ENCODE results near the gene RIN1. TPM values are rescaled to one million over a fixed set of nuclear protein-coding genes. Genes with fewer than 3 reads are reported as not detected.
A peak's percentile ranks its signal among the peaks of the same experiment; 100 is the strongest.

Gene RIN1
- total RNA-seq, 1 donor from 2014 or later = 0.86 TPM

- no peak overlapping the region for H3K27ac Mint-ChIP-seq
- H3K4me1 Mint-ChIP-seq (ENCODE audit: low read depth) = peaks cover 14% of the 10 kb centered on the region
- H3K36me3 Mint-ChIP-seq (ENCODE audit: low read depth) = no peaks in the 10 kb centered on the region
- no peaks in the 10 kb centered on the region for H3K9me3 Mint-ChIP-seq
- intact Hi-C loops (cut with micrococcal nuclease) = no loop called here
- no peak for DNase-seq (ENCODE audit: low spot score)
- no peaks in the 10 kb centered on the region for H3K27me3 Mint-ChIP-seq (ENCODE audit: insufficient read depth)
- no peak overlapping the region for H3K4me3 Mint-ChIP-seq
Measured at GRCh38 chr11:66309475-66309874, 26.8 kb downstream of the RIN1 start.

DNA sequence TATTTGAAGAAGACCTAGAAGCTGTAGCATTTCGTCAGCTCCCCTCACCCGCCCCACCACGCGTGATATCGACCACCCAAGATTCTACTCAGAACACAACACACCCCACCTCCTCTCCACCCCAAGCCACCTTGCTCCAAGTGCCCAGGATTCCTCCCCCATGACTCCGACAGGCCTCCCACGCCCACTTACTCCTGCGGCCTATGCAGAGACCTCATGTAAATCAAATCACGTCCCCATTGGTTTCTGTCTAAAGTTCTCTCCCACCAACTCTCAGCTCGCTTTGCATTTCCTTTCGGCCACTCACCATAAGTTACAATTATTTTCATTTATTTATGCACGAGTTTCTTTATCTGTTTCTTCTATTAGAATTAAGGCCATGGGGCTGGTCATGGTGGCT is 33.6 kb downstream of the RIN1 start:
- H3K4me1 Mint-ChIP-seq (ENCODE audit: low read depth) = no peaks in the 10 kb centered on the region
- DNase-seq (ENCODE audit: low spot score) = no peak
- H3K27me3 Mint-ChIP-seq (ENCODE audit: insufficient read depth) = no peaks in the 10 kb centered on the region
- intact Hi-C loops (cut with micrococcal nuclease) = no loop called here
- H3K36me3 Mint-ChIP-seq (ENCODE audit: low read depth) = no peaks in the 10 kb centered on the region
- H3K4me3 Mint-ChIP-seq = no peak overlapping the region
- no peaks in the 10 kb centered on the region for H3K9me3 Mint-ChIP-seq
- no peak overlapping the region for H3K27ac Mint-ChIP-seq

DNA sequence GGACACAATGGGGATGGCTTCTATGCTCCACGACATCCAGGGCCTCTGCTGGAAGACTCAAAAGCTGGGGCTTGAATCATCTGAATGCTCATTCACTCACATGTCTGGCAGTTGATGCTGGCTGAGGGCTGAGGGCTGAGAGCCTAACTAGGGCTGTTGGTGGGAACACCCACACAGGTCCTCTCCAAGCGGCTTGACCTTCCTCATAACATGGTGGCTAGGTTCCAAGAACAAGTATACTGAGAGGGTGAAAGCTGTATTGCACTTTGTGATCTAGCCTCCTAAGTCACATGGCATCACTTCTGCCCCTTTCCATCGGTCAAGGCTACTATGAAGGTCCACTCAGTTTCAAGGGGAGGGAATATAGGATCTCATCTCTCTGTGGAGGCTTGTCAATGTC is 37.0 kb downstream of the RIN1 start:
- Mint-ChIP-seq H3K27ac (no peak overlapping the region), H3K4me3 (no peak overlapping the region), H3K4me1 (ENCODE audit: low read depth) (no peaks in the 10 kb centered on the region), H3K27me3 (ENCODE audit: insufficient read depth) (peaks cover 4% of the 10 kb centered on the region), H3K9me3 (no peaks in the 10 kb centered on the region), H3K36me3 (ENCODE audit: low read depth) (no peaks in the 10 kb centered on the region)
- DNase-seq (ENCODE audit: low spot score) = no peak
- intact Hi-C loops (cut with micrococcal nuclease) = no loop called here

GRCh38 chr11:66297610-66298009 is 38.6 kb downstream of the RIN1 start:
- intact Hi-C loops (cut with micrococcal nuclease) = no loop called here
- no peaks in the 10 kb centered on the region for H3K36me3 Mint-ChIP-seq (ENCODE audit: low read depth)
- no peak for DNase-seq (ENCODE audit: low spot score)
- no peak overlapping the region for H3K4me3 Mint-ChIP-seq
- H3K27ac Mint-ChIP-seq = no peak overlapping the region
- H3K27me3 Mint-ChIP-seq (ENCODE audit: insufficient read depth) = peaks cover 14% of the 10 kb centered on the region
- no peaks in the 10 kb centered on the region for H3K9me3 Mint-ChIP-seq
- peaks cover 4% of the 10 kb centered on the region for H3K4me1 Mint-ChIP-seq (ENCODE audit: low read depth)

- H3K4me3 Mint-ChIP-seq = no peak overlapping the region
- no peak overlapping the region for H3K27ac Mint-ChIP-seq
- no peaks in the 10 kb centered on the region for H3K9me3 Mint-ChIP-seq
- no peak for DNase-seq (ENCODE audit: low spot score)
- peaks cover 27% of the 10 kb centered on the region for H3K27me3 Mint-ChIP-seq (ENCODE audit: insufficient read depth)
- H3K4me1 Mint-ChIP-seq (ENCODE audit: low read depth) = peaks cover 18% of the 10 kb centered on the region
- intact Hi-C loops (cut with micrococcal nuclease) = no loop called here
- no peaks in the 10 kb centered on the region for H3K36me3 Mint-ChIP-seq (ENCODE audit: low read depth)
Measured at GRCh38 chr11:66294626-66295620, 41.3 kb downstream of the RIN1 start.

DNA sequence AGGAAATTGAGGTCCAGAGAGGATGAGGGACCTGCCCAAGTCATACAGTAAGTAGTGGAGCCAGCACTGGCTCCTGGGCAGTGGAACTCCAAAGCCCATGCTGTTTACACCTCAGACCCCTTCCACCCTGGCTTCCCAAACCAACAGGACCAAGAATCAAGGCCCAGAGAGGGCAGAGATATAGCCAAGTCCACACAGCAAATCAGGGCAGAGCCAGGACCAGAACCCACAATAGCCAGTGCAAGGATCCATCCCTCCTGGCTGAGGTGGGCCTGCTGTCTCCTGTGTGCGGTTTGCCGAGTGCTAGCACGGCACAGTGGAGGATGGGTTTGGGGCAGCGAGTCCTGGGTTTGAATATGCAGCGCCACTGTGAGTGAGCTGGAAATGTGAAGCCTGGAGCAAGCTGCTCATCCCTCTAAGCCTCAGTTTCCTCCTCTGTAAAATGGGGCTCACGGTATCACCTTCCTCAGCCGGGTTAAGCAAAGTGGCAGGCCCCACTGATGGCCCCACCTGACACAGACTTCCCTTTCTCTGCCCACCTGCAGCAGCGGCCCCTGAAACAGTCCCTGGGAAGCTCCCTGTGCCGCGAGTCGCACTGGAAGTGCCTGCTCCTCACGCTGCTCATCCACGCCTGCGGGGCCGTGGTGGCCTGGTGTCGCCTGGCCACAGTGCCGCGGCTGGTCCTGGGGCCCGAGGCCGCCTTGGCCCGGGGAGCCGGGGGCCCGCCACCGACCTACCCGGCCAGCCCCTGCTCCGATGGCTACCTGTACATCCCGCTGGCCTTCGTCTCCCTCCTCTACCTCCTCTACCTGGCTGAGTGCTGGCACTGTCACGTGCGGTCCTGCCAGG is 42.2 kb downstream of the RIN1 start:
- Mint-ChIP-seq H3K9me3 (no peaks in the 10 kb centered on the region), H3K4me3 (no peak overlapping the region), H3K4me1 (ENCODE audit: low read depth) (peaks cover 28% of the 10 kb centered on the region), H3K27me3 (ENCODE audit: insufficient read depth) (peaks cover 32% of the 10 kb centered on the region), H3K27ac (no peak overlapping the region), H3K36me3 (ENCODE audit: low read depth) (peaks cover 3% of the 10 kb centered on the region)
- intact Hi-C loops (cut with micrococcal nuclease) = no loop called here
- DNase-seq (ENCODE audit: low spot score) = no peak

- H3K4me1 Mint-ChIP-seq (ENCODE audit: low read depth) = peaks cover 28% of the 10 kb centered on the region
- DNase-seq (ENCODE audit: low spot score) = no peak
- no peak overlapping the region for H3K4me3 Mint-ChIP-seq
- peaks cover 32% of the 10 kb centered on the region for H3K27me3 Mint-ChIP-seq (ENCODE audit: insufficient read depth)
- no peaks in the 10 kb centered on the region for H3K9me3 Mint-ChIP-seq
- intact Hi-C loops (cut with micrococcal nuclease) = no loop called here
- peaks cover 3% of the 10 kb centered on the region for H3K36me3 Mint-ChIP-seq (ENCODE audit: low read depth)
- H3K27ac Mint-ChIP-seq = no peak overlapping the region
Measured at GRCh38 chr11:66293352-66293751, 42.9 kb downstream of the RIN1 start.

DNA sequence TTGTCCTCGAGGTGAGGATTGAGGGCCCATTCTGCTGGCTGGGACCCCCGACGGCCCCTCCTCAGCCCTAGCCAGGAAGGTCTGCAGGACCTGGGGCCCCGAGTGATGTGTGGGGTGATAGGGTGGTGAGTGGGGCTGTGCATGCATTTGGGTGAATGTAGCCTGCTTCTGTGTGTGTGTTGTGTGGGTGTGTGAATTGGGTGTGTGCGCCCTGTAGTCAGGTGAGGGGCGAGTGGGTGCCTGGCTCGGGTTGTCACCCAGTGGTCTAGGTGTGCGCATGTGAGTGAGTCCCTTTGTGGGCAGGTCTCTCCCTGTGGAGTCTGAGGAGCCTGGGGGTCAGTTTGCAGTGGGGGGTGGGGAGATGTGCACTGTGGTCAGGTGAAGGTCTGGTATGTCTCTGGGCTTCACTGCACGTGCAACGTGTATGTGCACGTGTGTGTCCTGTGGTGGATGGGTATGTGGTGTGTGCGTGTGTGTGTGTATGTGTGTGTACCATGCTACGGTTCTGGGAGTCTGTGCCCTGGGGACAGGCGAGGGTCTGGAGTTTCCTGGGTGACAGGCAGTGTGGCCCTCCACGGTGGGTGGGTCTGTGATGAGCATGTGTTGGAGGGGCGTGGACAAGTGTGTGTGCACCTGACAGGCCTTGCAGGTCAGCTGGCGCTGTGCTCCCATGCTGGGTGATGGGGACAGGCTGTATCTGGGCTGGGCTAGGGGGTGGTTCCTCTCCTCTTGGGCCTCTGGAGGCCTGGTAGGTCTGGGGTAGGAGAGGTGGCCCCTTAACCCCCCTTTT is 43.5 kb downstream of the RIN1 start:
- Mint-ChIP-seq H3K36me3 (ENCODE audit: low read depth) (peaks cover 3% of the 10 kb centered on the region), H3K4me1 (ENCODE audit: low read depth) (peaks cover 28% of the 10 kb centered on the region), H3K27me3 (ENCODE audit: insufficient read depth) (peaks cover 32% of the 10 kb centered on the region), H3K4me3 (peak overlapping the region; percentile 59), H3K9me3 (no peaks in the 10 kb centered on the region), H3K27ac (no peak overlapping the region)
- DNase-seq (ENCODE audit: low spot score) = no peak
- intact Hi-C loops (cut with micrococcal nuclease) = no loop called here

DNA sequence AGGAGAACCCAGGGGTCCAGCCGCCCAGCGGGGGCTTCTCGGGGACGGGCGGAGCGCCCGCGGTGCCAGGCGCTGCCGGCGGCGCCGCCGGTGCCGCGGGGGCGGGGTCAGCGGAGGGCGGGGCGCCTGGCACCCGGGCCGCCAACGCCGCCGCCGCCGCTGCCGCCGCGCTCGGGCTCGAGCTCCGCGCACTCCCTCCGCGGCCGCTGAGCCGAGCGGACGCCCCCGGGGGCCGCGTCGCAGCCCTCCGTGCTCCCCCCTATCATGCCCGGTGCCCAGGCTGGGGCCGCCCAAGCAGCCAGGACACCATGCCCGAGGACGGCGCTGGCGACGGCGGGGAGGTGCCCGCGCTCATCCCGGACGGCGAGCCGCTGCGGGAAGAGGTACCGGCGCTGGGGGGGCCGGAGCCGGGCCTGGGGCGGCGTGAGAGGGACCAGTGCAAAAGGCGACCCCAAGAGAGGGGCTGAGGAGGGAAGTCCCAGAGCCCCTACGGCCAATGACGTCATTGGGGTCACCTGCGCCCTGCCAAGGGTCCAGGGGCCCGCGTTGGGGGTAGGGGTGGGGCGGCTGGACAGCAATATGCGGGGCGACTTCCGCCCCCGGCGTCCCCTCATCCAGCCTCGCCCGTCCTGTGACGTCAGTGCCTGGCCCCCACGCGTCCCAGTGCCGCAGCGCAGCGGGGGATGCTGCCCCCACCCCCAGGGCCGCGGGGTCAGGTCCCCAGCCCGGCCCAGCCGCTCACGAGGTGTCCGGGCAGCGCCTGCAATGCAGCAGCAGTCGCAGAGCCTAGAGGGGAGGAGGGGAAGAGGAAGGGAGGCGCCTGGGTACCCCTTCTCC is 44.3 kb downstream of the RIN1 start, which contains the start of gene TMEM151A:
TMEM151A (plus strand) TSS at position 189 of the 837 bp plus-strand sequence; CDS start at position 309, 120 bp downstream.
- no peak within 1 kb of the TSS for H3K27ac Mint-ChIP-seq
- intact Hi-C loops (cut with micrococcal nuclease) = no loop called here
- DNase-seq (ENCODE audit: low spot score) = no peak
- H3K9me3 Mint-ChIP-seq = no peaks in the 10 kb centered on the region
- H3K27me3 Mint-ChIP-seq (ENCODE audit: insufficient read depth) = peaks cover 32% of the 10 kb centered on the region
- H3K36me3 Mint-ChIP-seq (ENCODE audit: low read depth) = peaks cover 3% of the 10 kb centered on the region
- peaks cover 36% of the 10 kb centered on the region for H3K4me1 Mint-ChIP-seq (ENCODE audit: low read depth)
- peak within 1 kb of the TSS; percentile 95 for H3K4me3 Mint-ChIP-seq

- Mint-ChIP-seq H3K36me3 (ENCODE audit: low read depth) (peaks cover 5% of the 10 kb centered on the region), H3K27me3 (ENCODE audit: insufficient read depth) (peaks cover 31% of the 10 kb centered on the region), H3K4me3 (no peak overlapping the region), H3K9me3 (no peaks in the 10 kb centered on the region), H3K4me1 (ENCODE audit: low read depth) (peaks cover 39% of the 10 kb centered on the region), H3K27ac (no peak overlapping the region)
- no peak for DNase-seq (ENCODE audit: low spot score)
- intact Hi-C loops (cut with micrococcal nuclease) = no loop called here
Measured at GRCh38 chr11:66291303-66291705, 44.9 kb downstream of the RIN1 start.

- Mint-ChIP-seq H3K27me3 (ENCODE audit: insufficient read depth) (peaks cover 28% of the 10 kb centered on the region), H3K9me3 (no peaks in the 10 kb centered on the region), H3K27ac (no peak overlapping the region), H3K4me1 (ENCODE audit: low read depth) (peaks cover 39% of the 10 kb centered on the region), H3K36me3 (ENCODE audit: low read depth) (peaks cover 5% of the 10 kb centered on the region), H3K4me3 (peak overlapping the region; percentile 95)
- no peak for DNase-seq (ENCODE audit: low spot score)
- intact Hi-C loops (cut with micrococcal nuclease) = no loop called here
Measured at GRCh38 chr11:66290330-66290621, 46.0 kb downstream of the RIN1 start.

Measured in activated T-helper 1 cell treated with anti-CD3 and anti-CD28 coated beads, Interleukin-12 subunit alpha, Interleukin-12 subunit beta, Interleukin-2, Interleukin-4 antibody, amounts not matched to agents 30 ng/mL and 10 ng/mL and 1 ng/mL, durations not matched to agents 14 hours and 24 hours and 36 hours (primary cell).